HepG2 (cell line): ENCODE measurements around the gene TMEM45A. TPM values are rescaled to one million over a fixed set of nuclear protein-coding genes. Genes with fewer than 3 reads are reported as not detected.

Experiments
- ATAC-seq: fragments of 200-7000 bp; cut with Tn5 transposase; 3 replicates; pipeline ENCODE4 v1.9.1; 2020; ENCODE audit warnings: mild to moderate bottlenecking, moderate library complexity
- BruUV-seq: library from RNA; stranded (reverse); fragments of 400-500 nt; replicated peaks from 2 replicates; lab custom pipeline; 2021; lab: Mats Ljungman, UMichigan
- CTCF ChIA-PET: fragments of 300-600 bp; formaldehyde crosslinking; extraction: SDS; loops from one replicate; lab custom pipeline; 2021; ENCODE audit warnings: low total read pairs, inconsistent platforms, low intra/inter-chr PET ratio; lab: Yijun Ruan, JAX
- POLR2A ChIA-PET: fragments of 350-600 bp; sonication (Branson Sonifier 250); formaldehyde crosslinking; loops from one replicate; lab custom pipeline; 2020; ENCODE audit warnings: antibody characterized with exemption, inconsistent platforms; lab: Yijun Ruan, JAX
- DNase-seq: peaks from one replicate; pipeline ENCODE4 v3.0.0-alpha.2; 2015; ENCODE audit warnings: low spot score
- FAIRE-seq: peaks from 3 replicates; lab custom pipeline; 2011; peaks lifted over from hg19 to GRCh38; lab: Jason Lieb, UNC
- H2AFZ ChIP-seq: one replicate; pipeline ENCODE4 v1.6.1; 2011; ENCODE audit warnings: low read length, inconsistent platforms
- H3K27ac ChIP-seq: fragments of 300-600 bp; 3 replicates; pipeline ENCODE4 v1.8.0; 2011; ENCODE audit warnings: mixed run types, mild to moderate bottlenecking, mixed read lengths, low read length, inconsistent platforms; ENCODE audit not compliant: insufficient read depth; ENCODE audit errors: extremely low read length
- H3K27me3 ChIP-seq, 2 experiments: fragments of 200-600 bp in 1 of 2; 2 replicates in 1 of 2; 3 replicates in 1 of 2; pipeline versions ENCODE4 v1.6.0 to v1.8.0; 2011; ENCODE audit warnings: low read length in 2 of 2, mild to moderate bottlenecking in 2 of 2, moderate library complexity in 2 of 2, inconsistent platforms in 1 of 2; ENCODE audit not compliant: insufficient read depth in 2 of 2, control insufficient read depth in 1 of 2
- H3K36me3 ChIP-seq, 2 experiments: fragments of 200-600 bp in 1 of 2; replicated peaks in 1 of 2; 2 replicates in 1 of 2; 3 replicates in 1 of 2; pipeline versions ENCODE4 v1.5.1 to v1.8.0; 2011; ENCODE audit warnings: low read length in 2 of 2, inconsistent platforms in 1 of 2; ENCODE audit not compliant: insufficient read depth in 2 of 2, control insufficient read depth in 1 of 2
- H3K4me1 ChIP-seq: 2 replicates; pipeline ENCODE4 v1.5.1; 2012; ENCODE audit warnings: low read length, inconsistent platforms; ENCODE audit not compliant: insufficient read depth
- H3K4me2 ChIP-seq: 2 replicates; pipeline ENCODE4 v1.6.0; 2011; ENCODE audit warnings: low read depth, low read length, inconsistent platforms
- H3K4me3 ChIP-seq, 3 experiments: fragments of 200-600 bp in 1 of 3; sonication (generic), shearing (Covaris generic) in 1 of 3; replicated peaks in 1 of 3; 2 replicates each; pipeline ENCODE4 v1.5.1; 2011 to 2016; ENCODE audit warnings: low read length in 3 of 3, inconsistent platforms in 2 of 3, low read depth in 2 of 3, mild to moderate bottlenecking in 2 of 3, control low read depth in 1 of 3, mixed read lengths in 1 of 3; ENCODE audit not compliant: insufficient read depth in 1 of 3
- H3K79me2 ChIP-seq: one replicate; pipeline ENCODE4 v1.6.1; 2011; ENCODE audit warnings: low read length, inconsistent platforms; ENCODE audit not compliant: insufficient read depth
- H3K9ac ChIP-seq: 2 replicates; pipeline ENCODE4 v1.6.0; 2011; ENCODE audit warnings: mild to moderate bottlenecking, low read depth, low read length, inconsistent platforms; ENCODE audit not compliant: insufficient read depth
- H3K9me3 ChIP-seq: 2 replicates; pipeline ENCODE4 v1.5.1; 2012; ENCODE audit warnings: mild to moderate bottlenecking, low read length
- H4K20me1 ChIP-seq: 2 replicates; pipeline ENCODE4 v1.6.0; 2011; ENCODE audit warnings: inconsistent platforms, mild to moderate bottlenecking, low read length, moderate library complexity; ENCODE audit not compliant: insufficient read depth
- ATF6 ChIP-seq: sonication (generic); formaldehyde crosslinking; conservative IDR thresholded peaks from 2 replicates; pipeline ENCODE4 v1.4.0; 2020; ENCODE audit warnings: missing genetic modification reagents
- CCAR2 ChIP-seq: fragments of 200-400 bp; formaldehyde crosslinking; optimal IDR thresholded peaks from 2 replicates; pipeline ENCODE3; 2018; ENCODE audit warnings: low read depth, mild to moderate bottlenecking, low read length, moderate library complexity
- FOXA3 ChIP-seq: IDR thresholded peaks from 2 replicates; pipeline ENCODE4 v1.6.1; 2016; ENCODE audit warnings: missing genetic modification reagents, missing compliant biosample characterization
- HNF1A ChIP-seq, 2 experiments: sonication (generic) in 1 of 2; formaldehyde crosslinking in 1 of 2; IDR thresholded peaks; 2 replicates each; pipeline versions ENCODE4 v1.4.0 to v1.6.1; 2016 to 2020; ENCODE audit warnings: borderline replicate concordance in 1 of 2, low read depth in 1 of 2, mild to moderate bottlenecking in 1 of 2, missing genetic modification reagents in 1 of 2
- HNRNPLL ChIP-seq: fragments of 200-400 bp; formaldehyde crosslinking; IDR thresholded peaks from 2 replicates; pipeline ENCODE4 v1.6.1; 2017; ENCODE audit warnings: mild to moderate bottlenecking, low read depth, low read length; ENCODE audit not compliant: poor library complexity, severe bottlenecking
- JUNB ChIP-seq: sonication (generic); formaldehyde crosslinking; IDR thresholded peaks from 2 replicates; pipeline ENCODE4 v1.8.0; 2022; ENCODE audit warnings: missing genetic modification reagents, mild to moderate bottlenecking, borderline replicate concordance
- PTBP1 ChIP-seq: fragments of 200-400 bp; formaldehyde crosslinking; IDR thresholded peaks from 2 replicates; pipeline ENCODE4 v1.6.1; 2018; ENCODE audit warnings: low read length, low read depth; ENCODE audit not compliant: poor library complexity, severe bottlenecking
- YY1 ChIP-seq: IDR thresholded peaks from 2 replicates; pipeline ENCODE4 v1.6.1; 2011; ENCODE audit warnings: low read length, low read depth, moderate library complexity, mild to moderate bottlenecking; ENCODE audit not compliant: insufficient read depth, insufficient replicate concordance
- ZBTB1 ChIP-seq: sonication (generic); formaldehyde crosslinking; IDR thresholded peaks from 2 replicates; pipeline ENCODE4 v1.4.0; 2020; ENCODE audit warnings: missing genetic modification reagents, borderline replicate concordance
- ZC3H13 ChIP-seq: sonication (generic); formaldehyde crosslinking; IDR thresholded peaks from 2 replicates; pipeline ENCODE4 v1.8.1; 2023; ENCODE audit warnings: mild to moderate bottlenecking, missing genetic modification reagents, moderate library complexity
- ZFP1 ChIP-seq: IDR thresholded peaks from 2 replicates; pipeline ENCODE4 v1.6.1; 2016
- ZNF275 ChIP-seq: sonication (generic); formaldehyde crosslinking; IDR thresholded peaks from 2 replicates; pipeline ENCODE4 v1.8.0; 2022; ENCODE audit warnings: missing genetic modification reagents, mild to moderate bottlenecking, inconsistent platforms, borderline replicate concordance
- ZNF512 ChIP-seq: sonication (generic); formaldehyde crosslinking; IDR thresholded peaks from 2 replicates; pipeline ENCODE4 v1.4.0; 2020; ENCODE audit warnings: mild to moderate bottlenecking, missing genetic modification reagents
- ZNF572 ChIP-seq: sonication (generic); formaldehyde crosslinking; IDR thresholded peaks from 2 replicates; pipeline ENCODE4 v1.5.1; 2020; ENCODE audit warnings: mild to moderate bottlenecking, missing genetic modification reagents
- WGBS: methylation state at CpG from one replicate; pipeline ENCODE4 v1.1.6; 2017; ENCODE audit warnings: low lambda C conversion rate; 5-methylcytosine and 5-hydroxymethylcytosine counted together
- in situ Hi-C: cut with HindIII; loops from 2 replicates; pipeline ENCODE4 v1.10.0; 2017; ENCODE audit warnings: low pct_unique_long_range_greater_than_20kb; ENCODE audit not compliant: extremely low pct_ligation_motif_present
- intact Hi-C: fragments of 100-400 bp; cut with micrococcal nuclease; formaldehyde crosslinking; loops from one replicate; pipeline ENCODE4 v1.10.0; 2022; ENCODE audit not compliant: unreplicated experiment
- polyA plus RNA-seq, 8 experiments: library from polyadenylated mRNA; depleted of rRNA in 3 of 8; stranded (reverse) in 7 of 8; unstranded in 1 of 8; fragments of >200 nt; fragmentation: Illumina TruSeq in 4 of 8; extraction: Trizol in 4 of 8; gene quantifications; 2 replicates each; pipeline versions ENCODE4 v1.2.1 to v1.2.3, GENCODE V29; 2011 to 2016; ENCODE audit warnings: low read depth in 4 of 8, missing spikeins in 1 of 8, mixed read lengths in 1 of 8; ENCODE audit not compliant: insufficient read depth in 1 of 8
- total RNA-seq, 5 experiments: library from RNA; depleted of rRNA; stranded (reverse); fragments of >200 nt; fragmentation: Illumina TruSeq; extraction: Trizol; gene quantifications; 2 replicates each; pipeline ENCODE4 v1.2.3, GENCODE V29; 2016; ENCODE audit warnings: low read depth in 1 of 5

Gene TMEM45A
- total and polyA plus RNA-seq, 2 of the 13 experiments (the other 11 are each of a cell fraction or from before 2014, with no cell fraction given) = 14.8 to 38.5 TPM

- Histone ChIP-seq H3K9ac (no peak overlapping the region), H3K9me3 (no peaks in the 10 kb centered on the region), H3K36me3 (no peaks in the 10 kb centered on the region), H3K4me1 (peaks cover 6% of the 10 kb centered on the region), H4K20me1 (no peaks in the 10 kb centered on the region), H3K27me3 (peaks cover 0 to 10% of the 10 kb centered on the region in 2 experiments; a peak in 2 of 5 replicates), H2AFZ (no peak overlapping the region), H3K4me3 (no peak overlapping the region), H3K79me2 (no peaks in the 10 kb centered on the region), H3K4me2 (no peak overlapping the region), H3K27ac (no peak overlapping the region)
- no TSS peak for BruUV-seq
- intact Hi-C loops (no loop called here), in situ Hi-C loops (no loop called here)
- ChIA-PET POLR2A (no interaction called here), CTCF (no interaction called here)
- WGBS = 0% methylated on average over 1 of the region's 1 CpG
- ATAC-seq = no peak
- no peak for FAIRE-seq
- no peak for DNase-seq
- no peak for TF ChIP-seq CCAR2
- TF ChIP-seq JUNB (CRISPR knock-in tag) = no peak
- no peak for TF ChIP-seq ZNF512 (CRISPR knock-in tag)
- TF ChIP-seq ZBTB1 = no peak
- TF ChIP-seq HNRNPLL = no peak
- TF ChIP-seq ZNF275 (CRISPR knock-in tag) = no peak
- TF ChIP-seq PTBP1 = no peak
- TF ChIP-seq ATF6 = no peak
- no peak for TF ChIP-seq HNF1A (IDR thresholded peaks at IDR 0.05; ENCODE audit: low read depth)
- no peak for TF ChIP-seq HNF1A (CRISPR knock-in tag; IDR thresholded peaks at IDR 0.05; ENCODE audit: borderline replicate concordance)
- TF ChIP-seq FOXA3 (CRISPR knock-in tag) = no peak
- no peak for TF ChIP-seq ZNF572 (CRISPR knock-in tag)
- no peak for TF ChIP-seq YY1
- no peak for TF ChIP-seq ZFP1 (CRISPR knock-in tag)
- TF ChIP-seq ZC3H13 (CRISPR knock-in tag) = no peak
Measured at GRCh38 chr3:100483529-100483928, 8.9 kb upstream of the TMEM45A start.
